ENCODE data around the gene THOC5. TPM values are rescaled to one million over a fixed set of nuclear protein-coding genes. Genes with fewer than 3 reads are reported as not detected.

THOC5 gene
- total RNA-seq, 3 donors from 2014 or later, result 33.2 to 55.4 (median 48.0) TPM

DNA sequence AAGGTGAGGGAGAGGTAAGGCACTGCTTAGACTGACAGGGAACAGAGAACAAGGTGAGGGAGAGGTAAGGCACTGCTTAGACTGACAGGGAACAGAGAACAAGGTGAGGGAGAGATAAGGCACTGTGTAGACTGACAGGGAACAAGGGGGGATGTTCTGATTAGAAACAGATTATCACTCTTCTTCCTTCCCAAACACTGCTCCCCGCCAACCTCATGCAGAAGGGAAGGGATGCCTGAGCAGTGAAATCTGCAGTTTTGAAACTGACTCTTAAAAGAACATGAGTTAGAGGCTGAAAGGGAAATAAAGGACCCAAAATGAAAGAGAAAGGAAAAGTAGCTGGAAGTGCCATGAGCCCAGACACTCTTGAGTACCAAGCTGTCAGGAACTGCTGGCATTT is 43.7 kb downstream of the THOC5 start:
- H3K36me3 ChIP-seq, result peaks cover 20% of the 10 kb centered on the region
- intact Hi-C loops (cut with DNase I; ENCODE audit: low total_unique reads), result no loop called here

DNA sequence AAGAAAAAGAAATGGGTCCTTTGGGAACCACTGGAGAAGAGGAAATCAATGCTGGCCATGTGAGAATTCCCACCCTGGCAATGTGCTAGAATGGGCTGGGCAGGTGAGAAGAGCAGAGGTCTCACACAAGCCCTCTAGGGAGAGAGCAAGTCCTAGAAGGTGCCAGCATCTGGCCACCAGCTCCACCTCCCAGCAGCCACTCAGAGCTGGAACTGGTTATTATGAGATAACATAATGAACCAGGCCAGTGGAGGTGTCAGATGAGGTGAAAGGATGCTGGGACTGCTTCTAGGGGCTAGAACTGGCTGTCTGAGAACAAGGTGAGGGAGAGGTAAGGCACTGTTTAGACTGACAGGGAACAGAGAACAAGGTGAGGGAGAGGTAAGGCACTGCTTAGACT is 44.3 kb downstream of the THOC5 start:
- H3K27me3 ChIP-seq, result no peaks in the 10 kb centered on the region
- intact Hi-C loops (cut with DNase I; ENCODE audit: low total_unique reads), result no loop called here
- H3K4me3 ChIP-seq, result no peak overlapping the region
- H3K27ac ChIP-seq, result no peak overlapping the region
- H3K4me1 ChIP-seq, result no peaks in the 10 kb centered on the region
- H3K9me3 ChIP-seq, result no peaks in the 10 kb centered on the region
- DNase-seq (ENCODE audit: low spot score in 2 of 2), result no peak
- TF ChIP-seq POLR2A (IDR thresholded peaks at IDR 0.05), result no peak
- TF ChIP-seq POLR2AphosphoS5 (IDR thresholded peaks at IDR 0.05), result no peak
- TF ChIP-seq, protein P1, sequence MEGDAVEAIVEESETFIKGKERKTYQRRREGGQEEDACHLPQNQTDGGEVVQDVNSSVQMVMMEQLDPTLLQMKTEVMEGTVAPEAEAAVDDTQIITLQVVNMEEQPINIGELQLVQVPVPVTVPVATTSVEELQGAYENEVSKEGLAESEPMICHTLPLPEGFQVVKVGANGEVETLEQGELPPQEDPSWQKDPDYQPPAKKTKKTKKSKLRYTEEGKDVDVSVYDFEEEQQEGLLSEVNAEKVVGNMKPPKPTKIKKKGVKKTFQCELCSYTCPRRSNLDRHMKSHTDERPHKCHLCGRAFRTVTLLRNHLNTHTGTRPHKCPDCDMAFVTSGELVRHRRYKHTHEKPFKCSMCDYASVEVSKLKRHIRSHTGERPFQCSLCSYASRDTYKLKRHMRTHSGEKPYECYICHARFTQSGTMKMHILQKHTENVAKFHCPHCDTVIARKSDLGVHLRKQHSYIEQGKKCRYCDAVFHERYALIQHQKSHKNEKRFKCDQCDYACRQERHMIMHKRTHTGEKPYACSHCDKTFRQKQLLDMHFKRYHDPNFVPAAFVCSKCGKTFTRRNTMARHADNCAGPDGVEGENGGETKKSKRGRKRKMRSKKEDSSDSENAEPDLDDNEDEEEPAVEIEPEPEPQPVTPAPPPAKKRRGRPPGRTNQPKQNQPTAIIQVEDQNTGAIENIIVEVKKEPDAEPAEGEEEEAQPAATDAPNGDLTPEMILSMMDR (IDR thresholded peaks at IDR 0.05), result no peak
- H3K36me3 ChIP-seq, result peaks cover 20% of the 10 kb centered on the region

More for the DNA sequence above, 43.7 kb downstream of the THOC5 start:
- TF ChIP-seq POLR2AphosphoS5 (IDR thresholded peaks at IDR 0.05), result no peak
- TF ChIP-seq, protein P1 (IDR thresholded peaks at IDR 0.05), result no peak
- no peak for TF ChIP-seq POLR2A (IDR thresholded peaks at IDR 0.05)
- Histone ChIP-seq H3K9me3 (no peaks in the 10 kb centered on the region), H3K4me3 (no peak overlapping the region), H3K4me1 (no peaks in the 10 kb centered on the region), H3K27me3 (no peaks in the 10 kb centered on the region), H3K27ac (no peak overlapping the region)
- no peak for DNase-seq (ENCODE audit: low spot score in 2 of 2)

DNA sequence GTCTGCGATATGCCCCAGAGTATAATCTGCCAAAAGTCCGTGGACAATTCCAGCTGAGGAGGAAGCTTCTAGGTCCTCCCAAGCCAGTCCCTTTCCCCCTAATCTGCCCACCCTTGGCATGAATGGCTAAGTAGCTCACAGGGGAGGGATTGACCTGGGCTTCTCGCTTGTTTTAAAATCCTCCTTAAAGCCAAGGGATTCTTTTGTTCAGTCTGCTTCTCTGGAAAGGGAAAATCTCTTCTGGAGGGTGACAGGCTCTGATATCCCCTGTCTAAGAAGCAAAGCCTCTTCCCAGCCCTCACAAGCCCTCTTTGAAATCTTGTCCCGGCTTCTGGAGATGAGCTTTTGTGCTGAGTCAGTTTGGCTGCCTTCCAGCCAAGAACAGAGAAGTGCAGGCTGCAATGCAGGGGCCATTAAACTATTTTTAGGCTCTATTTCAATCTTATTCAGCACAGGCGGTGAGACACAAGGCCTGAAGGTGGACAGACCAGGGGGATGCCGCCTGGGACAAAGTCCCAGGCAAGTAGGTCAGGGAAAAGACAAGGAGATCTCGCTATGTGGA is 49.7 kb downstream of the THOC5 start:
- Histone ChIP-seq H3K27ac (no peak overlapping the region), H3K4me3 (no peak overlapping the region), H3K27me3 (no peaks in the 10 kb centered on the region), H3K4me1 (no peaks in the 10 kb centered on the region), H3K9me3 (no peaks in the 10 kb centered on the region), H3K36me3 (peaks cover 3% of the 10 kb centered on the region)
- intact Hi-C loops (cut with DNase I; ENCODE audit: low total_unique reads), result no loop called here
- DNase-seq (ENCODE audit: low spot score in 2 of 2), result no peak
- no peak for TF ChIP-seq POLR2A (IDR thresholded peaks at IDR 0.05)
- TF ChIP-seq POLR2AphosphoS5 (IDR thresholded peaks at IDR 0.05), result no peak
- TF ChIP-seq, protein P1 (IDR thresholded peaks at IDR 0.05), result no peak

DNA sequence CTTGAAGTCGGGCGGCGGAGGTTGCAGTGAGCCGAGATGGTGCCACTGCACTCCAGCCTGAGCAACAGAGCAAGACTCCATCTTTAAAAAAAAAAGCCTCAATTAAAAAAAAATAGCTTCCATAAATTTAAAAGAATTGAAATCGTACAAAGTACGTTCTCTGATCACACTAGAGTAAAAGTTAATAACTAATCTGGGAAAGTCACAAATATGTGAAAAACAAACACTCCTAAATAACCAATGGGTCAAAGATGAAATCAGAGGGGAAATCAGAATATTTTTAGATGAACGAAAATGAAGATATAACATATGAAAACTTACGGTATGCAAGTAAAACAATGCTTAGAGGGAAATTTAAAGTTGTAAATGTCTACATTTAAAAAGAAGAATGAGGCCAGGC is 53.7 kb downstream of the THOC5 start:
- no peak for TF ChIP-seq POLR2AphosphoS5 (IDR thresholded peaks at IDR 0.05)
- TF ChIP-seq, protein P1 (IDR thresholded peaks at IDR 0.05), result no peak
- no peak for DNase-seq (ENCODE audit: low spot score in 2 of 2)
- H3K9me3 ChIP-seq, result no peaks in the 10 kb centered on the region
- H3K36me3 ChIP-seq, result no peaks in the 10 kb centered on the region
- no peaks in the 10 kb centered on the region for H3K4me1 ChIP-seq
- no peak overlapping the region for H3K27ac ChIP-seq
- intact Hi-C loops (cut with DNase I; ENCODE audit: low total_unique reads), result no loop called here
- no peaks in the 10 kb centered on the region for H3K27me3 ChIP-seq
- H3K4me3 ChIP-seq, result no peak overlapping the region

DNA sequence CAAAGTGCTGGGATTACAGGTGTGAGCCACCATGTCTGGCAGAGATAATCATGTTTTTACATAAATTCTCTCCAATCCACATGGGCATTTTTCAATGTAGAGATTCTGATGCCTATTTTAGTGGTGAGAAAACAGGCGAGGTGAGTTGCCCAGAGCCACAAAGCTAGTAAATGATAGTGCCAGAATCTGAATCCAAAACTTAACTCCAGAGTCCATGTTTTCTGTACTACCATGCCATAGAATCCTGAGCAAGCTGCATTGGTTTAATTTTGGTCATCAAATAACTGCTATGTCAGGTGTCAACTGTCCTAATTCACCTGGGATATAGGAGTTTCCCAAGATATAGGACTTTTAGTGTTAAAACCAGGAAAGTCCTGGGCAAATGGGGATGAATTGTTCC is 59.9 kb downstream of the THOC5 start:
- Histone ChIP-seq H3K9me3 (no peaks in the 10 kb centered on the region), H3K27me3 (no peaks in the 10 kb centered on the region), H3K27ac (no peak overlapping the region), H3K36me3 (no peaks in the 10 kb centered on the region), H3K4me3 (no peak overlapping the region), H3K4me1 (no peaks in the 10 kb centered on the region)
- TF ChIP-seq POLR2A (IDR thresholded peaks at IDR 0.05) (no peak), POLR2AphosphoS5 (IDR thresholded peaks at IDR 0.05) (no peak)
- TF ChIP-seq, protein P1 (IDR thresholded peaks at IDR 0.05), result no peak
- DNase-seq (ENCODE audit: low spot score in 2 of 2), result no peak
- intact Hi-C loops (cut with DNase I; ENCODE audit: low total_unique reads), result no loop called here

Data from breast epithelium (tissue), 4 donors.